Measurements from ENCODE around the gene ST3GAL3. TPM values are rescaled to one million over a fixed set of nuclear protein-coding genes. Genes with fewer than 3 reads are reported as not detected.

The ST3GAL3 gene
- total and polyA plus RNA-seq, 10 of the 15 experiments (the other 5 are each of a cell fraction or from before 2014, with no cell fraction given): 1.2 to 19.3 (median 11.0) TPM

GRCh38 chr1:43878440-43878839 is 171.1 kb downstream of the ST3GAL3 start:
- intact Hi-C loops (cut with micrococcal nuclease; ENCODE audit: unreplicated experiment): no loop called here
- SMC1A ChIA-PET (ENCODE audit: uncharacterized antibody, unreplicated experiment): interaction anchor here (1.5 kb wide), 1 partner anchor 115 kb away, joined by 4 read pairs; no protein-coding TSS in a partner anchor
- H3K79me2 ChIP-seq (ENCODE audit: control insufficient read depth, insufficient read depth, low read length): no peaks in the 10 kb centered on the region
- no peak for TF ChIP-seq LARP7 (IDR thresholded peaks at IDR 0.05)
- TF ChIP-seq, protein P1, sequence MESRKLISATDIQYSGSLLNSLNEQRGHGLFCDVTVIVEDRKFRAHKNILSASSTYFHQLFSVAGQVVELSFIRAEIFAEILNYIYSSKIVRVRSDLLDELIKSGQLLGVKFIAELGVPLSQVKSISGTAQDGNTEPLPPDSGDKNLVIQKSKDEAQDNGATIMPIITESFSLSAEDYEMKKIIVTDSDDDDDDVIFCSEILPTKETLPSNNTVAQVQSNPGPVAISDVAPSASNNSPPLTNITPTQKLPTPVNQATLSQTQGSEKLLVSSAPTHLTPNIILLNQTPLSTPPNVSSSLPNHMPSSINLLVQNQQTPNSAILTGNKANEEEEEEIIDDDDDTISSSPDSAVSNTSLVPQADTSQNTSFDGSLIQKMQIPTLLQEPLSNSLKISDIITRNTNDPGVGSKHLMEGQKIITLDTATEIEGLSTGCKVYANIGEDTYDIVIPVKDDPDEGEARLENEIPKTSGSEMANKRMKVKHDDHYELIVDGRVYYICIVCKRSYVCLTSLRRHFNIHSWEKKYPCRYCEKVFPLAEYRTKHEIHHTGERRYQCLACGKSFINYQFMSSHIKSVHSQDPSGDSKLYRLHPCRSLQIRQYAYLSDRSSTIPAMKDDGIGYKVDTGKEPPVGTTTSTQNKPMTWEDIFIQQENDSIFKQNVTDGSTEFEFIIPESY (IDR thresholded peaks at IDR 0.05): no peak
- TF ChIP-seq TCF12 (IDR thresholded peaks at IDR 0.05; ENCODE audit: low read depth, low read length): no peak
- no peak for TF ChIP-seq IRF4 (IDR thresholded peaks at IDR 0.05; ENCODE audit: low read depth, low read length)
- no peak for DNase-seq (ENCODE audit: low read depth, low spot score)
- no peak overlapping the region for H3K27ac ChIP-seq (ENCODE audit: control insufficient read depth, insufficient read depth)
- H3K4me2 ChIP-seq (ENCODE audit: control insufficient read depth, insufficient read depth): no peak overlapping the region
- 60% methylated on average over 2 of the region's 2 CpGs for WGBS (ENCODE audit: insufficient coverage, insufficient replicate concordance, low lambda C conversion rate, missing lambda C conversion rate)
- H3K9me3 ChIP-seq (replicated peaks; ENCODE audit: control insufficient read depth, insufficient read depth, low read length): no peaks in the 10 kb centered on the region
- H4K20me1 ChIP-seq (ENCODE audit: control insufficient read depth, insufficient read depth): no peaks in the 10 kb centered on the region
- no peak for FAIRE-seq
- H3K4me3 ChIP-seq: no peak overlapping the region
- no peaks in the 10 kb centered on the region; a peak in 1 of 4 replicates for H3K36me3 ChIP-seq (ENCODE audit: control insufficient read depth in 2 of 2, insufficient read depth in 2 of 2, low read length in 1 of 2)
- ATAC-seq: no peak
- POLR2A ChIA-PET: no interaction called here
- in situ Hi-C loops (cut with MboI): no loop called here
- H3K9ac ChIP-seq (ENCODE audit: control insufficient read depth, insufficient read depth, low read length): no peak overlapping the region
- RAD21 ChIA-PET (ENCODE audit: unreplicated experiment): no interaction called here
- H3K27me3 ChIP-seq (replicated peaks in 1 of 2; ENCODE audit: control insufficient read depth in 2 of 2, insufficient read depth in 2 of 2, low read length in 1 of 2): no peaks in the 10 kb centered on the region
- BruUV-seq (replicated peaks): no TSS peak
- H2AFZ ChIP-seq (ENCODE audit: control insufficient read depth, low read depth, low read length): no peak overlapping the region
- no peaks in the 10 kb centered on the region for H3K4me1 ChIP-seq (ENCODE audit: control insufficient read depth, insufficient read depth, low read length)
- CTCF ChIA-PET: no interaction called here

DNA sequence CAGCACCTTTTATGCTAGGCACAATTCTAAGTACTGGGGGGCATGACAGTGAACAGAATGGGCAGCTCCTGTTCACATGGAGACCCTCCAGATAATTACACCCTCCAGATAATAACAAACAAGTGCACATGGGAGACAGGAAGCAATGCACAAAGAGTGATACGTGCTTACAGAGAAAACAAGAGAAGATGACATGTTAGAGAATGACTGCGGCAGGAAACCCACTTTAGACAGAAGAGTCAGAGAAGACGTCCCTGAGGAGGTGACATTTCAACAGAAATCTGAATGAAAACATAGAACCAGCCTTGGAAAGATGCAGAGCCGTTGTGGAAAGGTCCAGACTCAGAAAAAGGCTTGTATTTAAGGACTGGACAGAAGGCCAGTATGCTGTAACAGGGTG is 171.5 kb downstream of the ST3GAL3 start:
- no peak for FAIRE-seq
- TF ChIP-seq, protein P2, sequence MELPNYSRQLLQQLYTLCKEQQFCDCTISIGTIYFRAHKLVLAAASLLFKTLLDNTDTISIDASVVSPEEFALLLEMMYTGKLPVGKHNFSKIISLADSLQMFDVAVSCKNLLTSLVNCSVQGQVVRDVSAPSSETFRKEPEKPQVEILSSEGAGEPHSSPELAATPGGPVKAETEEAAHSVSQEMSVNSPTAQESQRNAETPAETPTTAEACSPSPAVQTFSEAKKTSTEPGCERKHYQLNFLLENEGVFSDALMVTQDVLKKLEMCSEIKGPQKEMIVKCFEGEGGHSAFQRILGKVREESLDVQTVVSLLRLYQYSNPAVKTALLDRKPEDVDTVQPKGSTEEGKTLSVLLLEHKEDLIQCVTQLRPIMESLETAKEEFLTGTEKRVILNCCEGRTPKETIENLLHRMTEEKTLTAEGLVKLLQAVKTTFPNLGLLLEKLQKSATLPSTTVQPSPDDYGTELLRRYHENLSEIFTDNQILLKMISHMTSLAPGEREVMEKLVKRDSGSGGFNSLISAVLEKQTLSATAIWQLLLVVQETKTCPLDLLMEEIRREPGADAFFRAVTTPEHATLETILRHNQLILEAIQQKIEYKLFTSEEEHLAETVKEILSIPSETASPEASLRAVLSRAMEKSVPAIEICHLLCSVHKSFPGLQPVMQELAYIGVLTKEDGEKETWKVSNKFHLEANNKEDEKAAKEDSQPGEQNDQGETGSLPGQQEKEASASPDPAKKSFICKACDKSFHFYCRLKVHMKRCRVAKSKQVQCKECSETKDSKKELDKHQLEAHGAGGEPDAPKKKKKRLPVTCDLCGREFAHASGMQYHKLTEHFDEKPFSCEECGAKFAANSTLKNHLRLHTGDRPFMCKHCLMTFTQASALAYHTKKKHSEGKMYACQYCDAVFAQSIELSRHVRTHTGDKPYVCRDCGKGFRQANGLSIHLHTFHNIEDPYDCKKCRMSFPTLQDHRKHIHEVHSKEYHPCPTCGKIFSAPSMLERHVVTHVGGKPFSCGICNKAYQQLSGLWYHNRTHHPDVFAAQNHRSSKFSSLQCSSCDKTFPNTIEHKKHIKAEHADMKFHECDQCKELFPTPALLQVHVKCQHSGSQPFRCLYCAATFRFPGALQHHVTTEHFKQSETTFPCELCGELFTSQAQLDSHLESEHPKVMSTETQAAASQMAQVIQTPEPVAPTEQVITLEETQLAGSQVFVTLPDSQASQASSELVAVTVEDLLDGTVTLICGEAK (IDR thresholded peaks at IDR 0.05; ENCODE audit: borderline replicate concordance): no peak
- TF ChIP-seq ATF7 (IDR thresholded peaks at IDR 0.05; ENCODE audit: low read depth): no peak
- TF ChIP-seq, protein P3, sequence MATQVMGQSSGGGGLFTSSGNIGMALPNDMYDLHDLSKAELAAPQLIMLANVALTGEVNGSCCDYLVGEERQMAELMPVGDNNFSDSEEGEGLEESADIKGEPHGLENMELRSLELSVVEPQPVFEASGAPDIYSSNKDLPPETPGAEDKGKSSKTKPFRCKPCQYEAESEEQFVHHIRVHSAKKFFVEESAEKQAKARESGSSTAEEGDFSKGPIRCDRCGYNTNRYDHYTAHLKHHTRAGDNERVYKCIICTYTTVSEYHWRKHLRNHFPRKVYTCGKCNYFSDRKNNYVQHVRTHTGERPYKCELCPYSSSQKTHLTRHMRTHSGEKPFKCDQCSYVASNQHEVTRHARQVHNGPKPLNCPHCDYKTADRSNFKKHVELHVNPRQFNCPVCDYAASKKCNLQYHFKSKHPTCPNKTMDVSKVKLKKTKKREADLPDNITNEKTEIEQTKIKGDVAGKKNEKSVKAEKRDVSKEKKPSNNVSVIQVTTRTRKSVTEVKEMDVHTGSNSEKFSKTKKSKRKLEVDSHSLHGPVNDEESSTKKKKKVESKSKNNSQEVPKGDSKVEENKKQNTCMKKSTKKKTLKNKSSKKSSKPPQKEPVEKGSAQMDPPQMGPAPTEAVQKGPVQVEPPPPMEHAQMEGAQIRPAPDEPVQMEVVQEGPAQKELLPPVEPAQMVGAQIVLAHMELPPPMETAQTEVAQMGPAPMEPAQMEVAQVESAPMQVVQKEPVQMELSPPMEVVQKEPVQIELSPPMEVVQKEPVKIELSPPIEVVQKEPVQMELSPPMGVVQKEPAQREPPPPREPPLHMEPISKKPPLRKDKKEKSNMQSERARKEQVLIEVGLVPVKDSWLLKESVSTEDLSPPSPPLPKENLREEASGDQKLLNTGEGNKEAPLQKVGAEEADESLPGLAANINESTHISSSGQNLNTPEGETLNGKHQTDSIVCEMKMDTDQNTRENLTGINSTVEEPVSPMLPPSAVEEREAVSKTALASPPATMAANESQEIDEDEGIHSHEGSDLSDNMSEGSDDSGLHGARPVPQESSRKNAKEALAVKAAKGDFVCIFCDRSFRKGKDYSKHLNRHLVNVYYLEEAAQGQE (IDR thresholded peaks at IDR 0.05; ENCODE audit: low read depth, low read length): no peak
- no peak for TF ChIP-seq ZNF274 (IDR thresholded peaks at IDR 0.05; ENCODE audit: insufficient read depth, insufficient read length)

More for the DNA sequence above, 171.5 kb downstream of the ST3GAL3 start:
- intact Hi-C loops (cut with micrococcal nuclease; ENCODE audit: unreplicated experiment): no loop called here
- no peaks in the 10 kb centered on the region for H3K4me1 ChIP-seq (ENCODE audit: control insufficient read depth, insufficient read depth, low read length)
- H3K9ac ChIP-seq (ENCODE audit: control insufficient read depth, insufficient read depth, low read length): no peak overlapping the region
- in situ Hi-C loops (cut with MboI): no loop called here
- POLR2A ChIA-PET: no interaction called here
- no TSS peak for BruUV-seq (replicated peaks)
- no peaks in the 10 kb centered on the region for H3K9me3 ChIP-seq (replicated peaks; ENCODE audit: control insufficient read depth, insufficient read depth, low read length)
- H3K27ac ChIP-seq (ENCODE audit: control insufficient read depth, insufficient read depth): no peak overlapping the region
- DNase-seq (ENCODE audit: low read depth, low spot score): no peak
- RAD21 ChIA-PET (ENCODE audit: unreplicated experiment): no interaction called here
- 38% methylated on average over 4 of the region's 4 CpGs for WGBS (ENCODE audit: insufficient coverage, insufficient replicate concordance, low lambda C conversion rate, missing lambda C conversion rate)
- H3K4me3 ChIP-seq: no peak overlapping the region
- no peak overlapping the region for H3K4me2 ChIP-seq (ENCODE audit: control insufficient read depth, insufficient read depth)
- CTCF ChIA-PET: no interaction called here
- H4K20me1 ChIP-seq (ENCODE audit: control insufficient read depth, insufficient read depth): no peaks in the 10 kb centered on the region
- SMC1A ChIA-PET (ENCODE audit: uncharacterized antibody, unreplicated experiment): interaction anchor here (1.5 kb wide), 1 partner anchor 115 kb away, joined by 4 read pairs; no protein-coding TSS in a partner anchor
- H3K79me2 ChIP-seq (ENCODE audit: control insufficient read depth, insufficient read depth, low read length): no peaks in the 10 kb centered on the region
- no peak overlapping the region for H2AFZ ChIP-seq (ENCODE audit: control insufficient read depth, low read depth, low read length)
- ATAC-seq: no peak
- no peaks in the 10 kb centered on the region for H3K27me3 ChIP-seq (replicated peaks in 1 of 2; ENCODE audit: control insufficient read depth in 2 of 2, insufficient read depth in 2 of 2, low read length in 1 of 2)
- H3K36me3 ChIP-seq (ENCODE audit: control insufficient read depth in 2 of 2, insufficient read depth in 2 of 2, low read length in 1 of 2): no peaks in the 10 kb centered on the region; a peak in 1 of 4 replicates

Data from GM12878 (cell line).